Hepatocyte (in vitro differentiated cells): ENCODE measurements around the gene FPR2. TPM values are rescaled to one million over a fixed set of nuclear protein-coding genes. Genes with fewer than 3 reads are reported as not detected.
A peak's percentile ranks its signal among the peaks of the same experiment; 100 is the strongest.

Experiments used
- DNase-seq: peaks from one replicate; pipeline ENCODE4 v3.0.0-alpha.2; 2016; ENCODE audit warnings: low spot score
- H2AFZ ChIP-seq: fragments of 200-600 bp; sonication (generic); 2 replicates; pipeline ENCODE4 v1.6.0; 2016; ENCODE audit warnings: antibody characterized with exemption, mild to moderate bottlenecking
- H3K27ac ChIP-seq: fragments of 200-600 bp; sonication (generic); 2 replicates; pipeline ENCODE4 v1.5.1; 2016; ENCODE audit warnings: mild to moderate bottlenecking
- H3K27me3 ChIP-seq: fragments of 200-600 bp; sonication (generic); 2 replicates; pipeline ENCODE4 v1.6.1; 2016
- H3K36me3 ChIP-seq: fragments of 200-600 bp; sonication (generic); replicated peaks from 2 replicates; pipeline ENCODE4 v1.5.1; 2016; ENCODE audit warnings: low read depth; ENCODE audit not compliant: insufficient read depth
- H3K4me1 ChIP-seq: fragments of 200-600 bp; sonication (generic); 2 replicates; pipeline ENCODE4 v1.5.1; 2016; ENCODE audit warnings: mild to moderate bottlenecking, moderate library complexity; ENCODE audit not compliant: insufficient read depth
- H3K4me2 ChIP-seq: fragments of 200-600 bp; sonication (generic); 2 replicates; pipeline ENCODE4 v1.6.0; 2016
- H3K4me3 ChIP-seq: fragments of 200-600 bp; sonication (generic); 2 replicates; pipeline ENCODE4 v1.5.1; 2016; ENCODE audit warnings: mild to moderate bottlenecking
- H3K79me2 ChIP-seq: fragments of 200-600 bp; sonication (generic); 2 replicates; pipeline ENCODE4 v1.6.0; 2017; ENCODE audit warnings: mild to moderate bottlenecking
- H3K9me2 ChIP-seq: fragments of 200-600 bp; sonication (generic); replicated peaks from 2 replicates; pipeline ENCODE4 v1.6.0; 2017; ENCODE audit warnings: mild to moderate bottlenecking; ENCODE audit not compliant: insufficient read depth
- H3K9me3 ChIP-seq: fragments of 200-600 bp; sonication (generic); 2 replicates; pipeline ENCODE4 v1.5.1; 2016; ENCODE audit warnings: low read depth, mild to moderate bottlenecking
- H4K20me1 ChIP-seq: fragments of 200-600 bp; sonication (generic); 2 replicates; pipeline ENCODE4 v1.6.0; 2016; ENCODE audit warnings: mild to moderate bottlenecking; ENCODE audit not compliant: insufficient read depth, poor library complexity, severe bottlenecking
- CTCF ChIP-seq: fragments of 200-600 bp; sonication (generic); IDR thresholded peaks from 2 replicates; pipeline ENCODE4 v1.5.1; 2016; ENCODE audit warnings: antibody characterized with exemption, mild to moderate bottlenecking; ENCODE audit not compliant: poor library complexity
- EZH2 ChIP-seq: fragments of 200-600 bp; sonication (generic); IDR thresholded peaks from 2 replicates; pipeline ENCODE4 v1.6.1; 2016; ENCODE audit warnings: antibody characterized with exemption, mild to moderate bottlenecking, borderline replicate concordance
- EZH2phosphoT487 ChIP-seq: fragments of 200-600 bp; sonication (generic); IDR thresholded peaks from one replicate; pipeline ENCODE4 v1.6.1; 2018; ENCODE audit warnings: antibody characterized with exemption, mild to moderate bottlenecking, low read depth, moderate library complexity; ENCODE audit not compliant: unreplicated experiment, severe bottlenecking
- WGBS: methylation state at CpG from one replicate; pipeline ENCODE4 v1.1.6; 2016; ENCODE audit warnings: low lambda C conversion rate; ENCODE audit errors: missing lambda C conversion rate; 5-methylcytosine and 5-hydroxymethylcytosine counted together
- polyA plus RNA-seq: library from polyadenylated mRNA; unstranded; fragments of >200 nt; fragmentation: Nextera tagmentation; extraction: Ambion mirVana; gene quantifications from 2 replicates; pipeline ENCODE4 v1.2.1, GENCODE V29; 2016
- total RNA-seq: library from RNA; depleted of rRNA; stranded (reverse); fragments of >200 nt; gene quantifications from 2 replicates; pipeline ENCODE4 v1.2.3, GENCODE V29; 2014

Gene FPR2
- total and polyA plus RNA-seq, 2 experiments from 2014 or later: not detected

- 76% methylated on average over 2 of the region's 2 CpGs for WGBS
- H3K9me3 ChIP-seq: no peaks in the 10 kb centered on the region
- H3K4me1 ChIP-seq: no peaks in the 10 kb centered on the region
- H3K9me2 ChIP-seq: no peaks in the 10 kb centered on the region
- peaks cover 52% of the 10 kb centered on the region for H3K27me3 ChIP-seq
- TF ChIP-seq CTCF: no peak
- TF ChIP-seq EZH2phosphoT487: no peak
- TF ChIP-seq EZH2: no peak
- DNase-seq: no peak
- no peaks in the 10 kb centered on the region for H4K20me1 ChIP-seq
- H3K27ac ChIP-seq: no peak overlapping the region
- H3K79me2 ChIP-seq: no peaks in the 10 kb centered on the region
- no peak overlapping the region for H2AFZ ChIP-seq
- H3K4me3 ChIP-seq: no peak overlapping the region
- no peak overlapping the region for H3K4me2 ChIP-seq
- no peaks in the 10 kb centered on the region for H3K36me3 ChIP-seq
Observed at GRCh38 chr19:51722492-51722891, 38.5 kb upstream of the FPR2 start.

- no peaks in the 10 kb centered on the region for H3K36me3 ChIP-seq
- H3K4me1 ChIP-seq: no peaks in the 10 kb centered on the region
- WGBS: 79% methylated on average over 14 of the region's 15 CpGs
- H3K9me2 ChIP-seq: no peaks in the 10 kb centered on the region
- H3K4me2 ChIP-seq: no peak overlapping the region
- DNase-seq: no peak
- H3K79me2 ChIP-seq: no peaks in the 10 kb centered on the region
- H3K27ac ChIP-seq: no peak overlapping the region
- TF ChIP-seq EZH2phosphoT487 (no peak), CTCF (no peak), EZH2 (no peak)
- peaks cover 32% of the 10 kb centered on the region for H3K27me3 ChIP-seq
- H4K20me1 ChIP-seq: no peaks in the 10 kb centered on the region
- H3K9me3 ChIP-seq: no peaks in the 10 kb centered on the region
- no peak overlapping the region for H2AFZ ChIP-seq
- H3K4me3 ChIP-seq: no peak overlapping the region
Observed at GRCh38 chr19:51724543-51724942, 36.4 kb upstream of the FPR2 start.

DNA sequence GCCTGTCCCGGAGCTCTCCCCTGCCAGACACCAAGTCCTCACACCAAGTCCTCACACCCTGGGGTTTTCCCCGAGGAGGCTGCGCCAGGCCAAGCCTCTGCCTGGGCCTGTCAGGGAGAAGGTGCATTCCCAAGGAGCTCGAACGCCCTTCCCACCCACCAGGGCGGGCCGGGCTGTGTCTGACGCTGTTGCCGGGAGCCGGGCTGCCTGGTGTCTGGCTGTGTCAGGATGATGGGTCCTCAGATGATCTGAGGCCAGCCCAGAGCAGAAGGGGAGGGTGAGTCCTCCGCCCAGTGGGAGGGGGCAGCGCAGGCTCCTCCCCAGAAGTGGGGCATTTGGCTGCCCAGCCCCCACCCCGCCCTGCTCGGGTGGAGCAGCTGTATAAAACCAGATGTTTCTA lies 34.9 kb upstream of the FPR2 start:
- no peak for TF ChIP-seq EZH2phosphoT487
- TF ChIP-seq CTCF: no peak
- TF ChIP-seq EZH2: no peak

GRCh38 chr19:51727349-51727880 lies 33.6 kb upstream of the FPR2 start:
- H3K4me3 ChIP-seq: no peak overlapping the region
- DNase-seq: no peak
- H2AFZ ChIP-seq: no peak overlapping the region
- H3K79me2 ChIP-seq: no peaks in the 10 kb centered on the region
- no peaks in the 10 kb centered on the region for H3K9me3 ChIP-seq
- no peaks in the 10 kb centered on the region for H3K4me1 ChIP-seq
- H3K27me3 ChIP-seq: peaks cover 9% of the 10 kb centered on the region
- H4K20me1 ChIP-seq: no peaks in the 10 kb centered on the region
- no peaks in the 10 kb centered on the region for H3K36me3 ChIP-seq
- WGBS: 83% methylated on average over 7 of the region's 7 CpGs
- H3K27ac ChIP-seq: no peak overlapping the region
- H3K4me2 ChIP-seq: no peak overlapping the region
- H3K9me2 ChIP-seq: no peaks in the 10 kb centered on the region
- TF ChIP-seq CTCF: no peak
- TF ChIP-seq EZH2phosphoT487: no peak
- TF ChIP-seq EZH2: no peak

More for the DNA sequence above, 34.9 kb upstream of the FPR2 start:
- H3K4me3 ChIP-seq: no peak overlapping the region
- H3K27me3 ChIP-seq: peaks cover 19% of the 10 kb centered on the region
- no peaks in the 10 kb centered on the region for H3K9me3 ChIP-seq
- no peaks in the 10 kb centered on the region for H3K4me1 ChIP-seq
- H4K20me1 ChIP-seq: no peaks in the 10 kb centered on the region
- H3K4me2 ChIP-seq: no peak overlapping the region
- H3K79me2 ChIP-seq: no peaks in the 10 kb centered on the region
- WGBS: 64% methylated on average over 12 of the region's 14 CpGs
- no peaks in the 10 kb centered on the region for H3K9me2 ChIP-seq
- no peaks in the 10 kb centered on the region for H3K36me3 ChIP-seq
- peak overlapping the region; percentile 31 for H3K27ac ChIP-seq
- no peak overlapping the region for H2AFZ ChIP-seq
- DNase-seq: peak; percentile 73
